Fibroblast of gingiva (primary cell): ENCODE measurements around the gene OAS1.

ENCODE experiments used
- DNase-seq: peaks from one replicate; pipeline ENCODE4 v3.0.0-alpha.2; 2011; ENCODE audit warnings: low read depth

OAS1 gene

GRCh38 chr12:112967306-112967705, 60.5 kb downstream of the OAS1 start:
- no peak for DNase-seq

- DNase-seq, result no peak
These were observed 61.1 kb downstream of the OAS1 start for GRCh38 chr12:112967858-112968257.
